GM23338 (cell line): ENCODE measurements around the gene TEKT5. TPM values are rescaled to one million over a fixed set of nuclear protein-coding genes. Genes with fewer than 3 reads are reported as not detected.

Experiments used
- CREB1 ChIP-seq: fragments of 250-450 bp; sonication (Bioruptor Pico); IDR thresholded peaks from 2 replicates; pipeline ENCODE4 v1.5.0; 2020; ENCODE audit warnings: low read depth, mild to moderate bottlenecking, moderate library complexity
- CTCF ChIP-seq, 2 experiments: fragments of 200-600 bp in 1 of 2; sonication (generic) in 1 of 2; conservative IDR thresholded peaks; 2 replicates each; pipeline versions ENCODE4 v1.5.1 to v1.6.1; 2016 to 2017; ENCODE audit warnings: antibody characterized with exemption in 2 of 2, low read depth in 2 of 2, mild to moderate bottlenecking in 2 of 2, moderate library complexity in 1 of 2
- EZH2 ChIP-seq: fragments of 200-600 bp; sonication (generic); IDR thresholded peaks from one replicate; pipeline ENCODE4 v1.8.0; 2017; ENCODE audit warnings: antibody characterized with exemption, mild to moderate bottlenecking, low read depth; ENCODE audit not compliant: unreplicated experiment
- JUNB ChIP-seq: IDR thresholded peaks from one replicate; pipeline ENCODE4 v1.6.1; 2016; ENCODE audit warnings: antibody characterized with exemption; ENCODE audit not compliant: unreplicated experiment
- POLR2AphosphoS5 ChIP-seq: IDR thresholded peaks from 2 replicates; pipeline ENCODE4 v1.6.1; 2016; ENCODE audit warnings: antibody characterized with exemption, low read depth
- STAT1 ChIP-seq: IDR thresholded peaks from one replicate; pipeline ENCODE4 v1.6.1; 2016; ENCODE audit warnings: antibody characterized with exemption; ENCODE audit not compliant: unreplicated experiment
- ZNF331 ChIP-seq: fragments of 250-450 bp; sonication (Bioruptor Pico); IDR thresholded peaks from 2 replicates; pipeline ENCODE4 v1.5.0; 2020; ENCODE audit warnings: low read depth, mild to moderate bottlenecking, moderate library complexity
- ZNF462 ChIP-seq: fragments of 250-450 bp; sonication (Bioruptor Pico); IDR thresholded peaks from 2 replicates; pipeline ENCODE4 v1.5.0; 2020; ENCODE audit warnings: mild to moderate bottlenecking, moderate library complexity
- polyA plus RNA-seq: library from polyadenylated mRNA; unstranded; fragments of >200 nt; fragmentation: Nextera tagmentation; extraction: Ambion mirVana; gene quantifications from 2 replicates; pipeline ENCODE4 v1.2.1, GENCODE V29; 2016
- total RNA-seq: library from RNA; depleted of rRNA; stranded (reverse); fragments of >200 nt; shearing (Covaris generic); gene quantifications from 2 replicates; pipeline ENCODE4 v1.2.3, GENCODE V29; 2014

The TEKT5 gene
- total and polyA plus RNA-seq, 2 experiments from 2014 or later: 0.52 TPM; not detected in 1

- TF ChIP-seq CTCF (conservative IDR thresholded peaks at IDR 0.05; ENCODE audit: low read depth in 2 of 2) (no peak), POLR2AphosphoS5 (no peak), STAT1 (no peak), EZH2 (no peak), ZNF331 (CRISPR knock-in tag) (no peak), JUNB (no peak), ZNF462 (no peak), CREB1 (no peak)
Measured at GRCh38 chr16:10728003-10728887, 33.5 kb upstream of the TEKT5 start (continued).
